ENCODE measurements around the gene RAB11FIP2.

RAB11FIP2 gene, protein sequence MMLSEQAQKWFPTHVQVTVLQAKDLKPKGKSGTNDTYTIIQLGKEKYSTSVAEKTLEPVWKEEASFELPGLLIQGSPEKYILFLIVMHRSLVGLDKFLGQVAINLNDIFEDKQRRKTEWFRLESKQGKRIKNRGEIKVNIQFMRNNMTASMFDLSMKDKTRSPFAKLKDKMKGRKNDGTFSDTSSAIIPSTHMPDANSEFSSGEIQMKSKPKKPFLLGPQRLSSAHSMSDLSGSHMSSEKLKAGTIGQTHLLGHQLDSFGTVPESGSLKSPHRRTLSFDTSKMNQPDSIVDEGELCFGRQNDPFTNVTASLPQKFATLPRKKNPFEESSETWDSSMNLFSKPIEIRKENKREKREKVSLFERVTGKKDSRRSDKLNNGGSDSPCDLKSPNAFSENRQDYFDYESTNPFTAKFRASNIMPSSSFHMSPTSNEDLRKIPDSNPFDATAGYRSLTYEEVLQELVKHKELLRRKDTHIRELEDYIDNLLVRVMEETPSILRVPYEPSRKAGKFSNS

DNA sequence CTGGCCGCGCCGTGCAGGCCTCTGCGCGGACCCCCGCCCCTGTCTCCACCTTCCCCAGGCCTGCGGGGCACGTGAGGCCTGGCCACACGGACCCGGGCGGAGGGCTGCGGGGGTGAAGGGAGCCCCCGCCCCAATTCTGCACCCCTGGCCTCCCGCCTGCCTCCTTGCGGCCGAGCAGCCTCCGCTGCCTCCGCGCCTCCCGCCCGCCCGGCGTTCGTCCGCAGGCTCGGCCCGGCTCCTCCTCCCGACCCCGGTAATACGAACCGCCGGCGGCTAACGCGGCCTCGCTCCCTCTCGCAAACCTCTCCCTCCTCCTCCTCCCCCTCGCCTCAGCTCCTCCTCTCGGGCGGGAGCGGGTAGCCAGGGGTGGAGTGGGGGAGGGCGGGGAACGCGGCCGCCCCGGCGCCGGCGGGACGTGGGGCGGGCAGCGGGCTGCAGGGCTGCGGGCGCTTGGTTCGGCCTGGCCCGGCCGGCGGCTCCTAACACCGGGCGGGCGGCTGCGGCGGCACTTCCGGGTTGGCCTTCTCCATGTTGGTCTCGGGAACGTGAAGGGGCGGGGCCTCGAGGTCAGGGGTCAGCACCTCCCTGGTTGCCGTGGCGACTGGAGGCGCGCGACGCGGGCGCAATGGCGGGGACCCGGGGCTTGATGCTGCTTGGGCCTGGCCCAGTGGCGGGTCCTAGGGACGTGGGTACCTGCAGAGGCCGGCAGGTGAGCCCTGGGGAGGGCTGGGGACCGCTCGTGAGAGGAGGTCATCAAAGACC is at the start of gene RAB11FIP2:
Gene RAB11FIP2, minus strand, starts transcription at position 547 of the 762 bp plus-strand sequence. CDS start 778 bp downstream, outside the sequence.
- TF ChIP-seq, protein P1, sequence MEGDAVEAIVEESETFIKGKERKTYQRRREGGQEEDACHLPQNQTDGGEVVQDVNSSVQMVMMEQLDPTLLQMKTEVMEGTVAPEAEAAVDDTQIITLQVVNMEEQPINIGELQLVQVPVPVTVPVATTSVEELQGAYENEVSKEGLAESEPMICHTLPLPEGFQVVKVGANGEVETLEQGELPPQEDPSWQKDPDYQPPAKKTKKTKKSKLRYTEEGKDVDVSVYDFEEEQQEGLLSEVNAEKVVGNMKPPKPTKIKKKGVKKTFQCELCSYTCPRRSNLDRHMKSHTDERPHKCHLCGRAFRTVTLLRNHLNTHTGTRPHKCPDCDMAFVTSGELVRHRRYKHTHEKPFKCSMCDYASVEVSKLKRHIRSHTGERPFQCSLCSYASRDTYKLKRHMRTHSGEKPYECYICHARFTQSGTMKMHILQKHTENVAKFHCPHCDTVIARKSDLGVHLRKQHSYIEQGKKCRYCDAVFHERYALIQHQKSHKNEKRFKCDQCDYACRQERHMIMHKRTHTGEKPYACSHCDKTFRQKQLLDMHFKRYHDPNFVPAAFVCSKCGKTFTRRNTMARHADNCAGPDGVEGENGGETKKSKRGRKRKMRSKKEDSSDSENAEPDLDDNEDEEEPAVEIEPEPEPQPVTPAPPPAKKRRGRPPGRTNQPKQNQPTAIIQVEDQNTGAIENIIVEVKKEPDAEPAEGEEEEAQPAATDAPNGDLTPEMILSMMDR (IDR thresholded peaks at IDR 0.05): peak; percentile 19; the same call in 1 of the 2 replicates

DNA sequence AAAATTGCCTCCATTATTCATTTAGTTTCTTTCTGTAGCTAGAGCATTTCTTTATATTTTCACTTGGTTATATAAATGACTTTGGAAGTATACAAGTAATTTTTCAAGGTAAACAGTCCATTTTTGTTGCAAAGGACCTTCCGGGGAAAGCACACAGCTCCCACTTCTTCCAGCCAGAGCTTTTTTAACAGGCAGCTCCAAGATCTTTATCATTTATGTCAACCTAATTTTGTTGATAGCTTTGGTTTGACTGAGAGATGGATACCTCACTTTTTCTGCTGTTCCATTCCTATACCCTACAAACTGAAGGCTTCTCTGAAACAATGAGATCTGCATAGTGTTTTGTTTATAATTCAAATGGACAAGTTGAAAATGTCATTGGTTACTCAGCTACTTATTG is 49.3 kb upstream of the RAB11FIP2 start:
- TF ChIP-seq, protein P1 (IDR thresholded peaks at IDR 0.05): no peak

DNA sequence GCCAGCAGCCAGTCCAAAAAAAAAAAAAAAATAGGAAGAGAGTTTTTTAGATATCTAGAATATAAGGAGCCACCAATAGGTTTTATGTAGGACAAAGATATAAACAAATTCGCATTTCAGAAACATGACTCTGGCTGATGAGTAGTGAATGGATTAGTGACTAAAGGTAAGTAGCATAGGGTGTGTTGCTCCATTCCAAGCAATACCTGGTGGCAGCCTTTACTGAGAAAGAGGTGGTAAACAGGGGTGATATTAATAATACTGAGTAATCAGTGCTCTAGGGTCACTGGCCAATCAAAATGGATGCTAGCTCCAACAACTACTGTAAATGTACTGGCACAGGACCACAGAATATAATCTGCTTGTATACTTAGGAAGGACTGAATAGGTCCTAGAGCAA is 45.5 kb upstream of the RAB11FIP2 start:
- TF ChIP-seq, protein P1 (IDR thresholded peaks at IDR 0.05): no peak

DNA sequence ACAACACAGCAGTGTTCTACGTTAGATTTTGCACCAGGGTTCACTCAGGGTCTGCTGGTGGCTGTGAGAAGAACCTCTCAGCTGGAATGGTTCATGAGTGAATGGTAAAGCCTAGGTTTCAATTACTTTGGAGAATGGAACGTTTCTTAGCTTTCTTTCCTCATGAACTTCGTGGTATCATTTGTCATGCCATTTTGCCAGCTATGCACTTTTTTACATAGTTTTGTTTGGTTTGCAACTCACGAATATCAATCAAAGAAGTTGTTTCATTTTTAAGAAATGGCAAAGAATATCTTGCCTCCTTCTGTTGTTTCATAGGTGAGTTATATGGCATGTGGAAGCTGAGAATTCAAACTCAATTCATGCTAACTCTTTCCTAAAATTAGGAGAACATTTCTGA is 34.1 kb upstream of the RAB11FIP2 start:
- TF ChIP-seq, protein P1 (IDR thresholded peaks at IDR 0.05): no peak

DNA sequence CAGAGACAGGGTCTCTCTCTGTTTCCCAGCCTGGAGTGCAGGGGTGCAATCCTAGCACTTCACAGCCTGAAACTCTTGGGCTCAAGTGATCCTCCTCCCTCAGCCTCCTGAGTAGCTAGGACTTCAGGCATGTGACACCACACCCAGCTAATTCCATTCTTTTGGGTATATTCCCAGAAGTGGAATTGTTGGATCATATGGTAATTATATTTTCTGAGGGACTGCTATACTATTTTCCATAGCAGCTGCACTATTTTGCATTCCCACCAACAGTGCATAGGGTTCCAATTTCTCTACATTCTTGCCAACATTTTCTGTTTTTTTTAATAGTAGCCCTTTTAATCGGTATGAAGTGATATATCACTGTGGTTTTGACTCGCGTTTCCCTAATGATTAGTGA is 30.0 kb upstream of the RAB11FIP2 start:
- TF ChIP-seq, protein P1 (IDR thresholded peaks at IDR 0.05): no peak

DNA sequence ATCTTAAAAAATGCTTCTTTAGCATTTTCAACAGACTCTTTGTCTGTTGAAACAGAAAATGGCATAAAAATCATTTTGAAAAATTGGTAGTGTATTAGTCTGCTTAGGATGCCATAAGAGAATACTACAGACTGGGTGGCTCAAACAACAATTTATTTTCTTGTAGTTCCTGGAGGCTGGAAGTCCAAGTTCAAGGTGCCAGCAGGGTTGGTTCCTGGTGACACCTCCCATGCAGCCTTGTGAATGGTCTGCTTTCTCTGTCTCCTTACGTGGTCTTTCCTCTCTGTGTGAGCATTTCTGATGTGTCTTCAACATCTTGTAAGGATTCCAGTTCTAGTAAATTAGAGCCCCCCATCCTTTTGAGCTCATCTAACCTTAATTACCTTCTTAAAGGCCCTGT is 26.1 kb upstream of the RAB11FIP2 start:
- TF ChIP-seq, protein P1 (IDR thresholded peaks at IDR 0.05): no peak

DNA sequence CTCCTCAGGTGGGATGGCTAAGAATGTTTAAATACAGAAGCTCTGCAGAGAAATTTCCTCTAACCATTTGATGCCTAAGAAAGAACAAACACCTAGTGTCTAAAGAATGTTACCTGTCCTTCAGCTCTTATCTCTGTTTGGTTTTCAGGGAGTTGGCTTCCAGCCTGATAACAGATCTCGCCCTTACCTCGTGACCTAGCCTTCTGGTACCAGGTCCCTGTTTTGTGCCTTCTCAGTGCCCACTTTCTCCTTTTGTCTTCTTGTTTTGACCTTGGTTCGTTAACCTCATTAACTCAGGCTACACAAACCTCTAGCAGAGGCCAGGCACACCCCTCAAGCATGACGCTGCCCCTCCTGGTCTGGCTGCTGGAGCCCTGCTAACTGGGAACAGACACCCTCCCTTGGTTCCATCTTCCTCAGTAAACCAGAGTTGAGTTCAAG is 16.1 kb upstream of the RAB11FIP2 start:
- TF ChIP-seq, protein P1 (IDR thresholded peaks at IDR 0.05): no peak

Data from LNCAP (cell line).